ENCODE results near the gene C1orf87. TPM values are rescaled to one million over a fixed set of nuclear protein-coding genes. Genes with fewer than 3 reads are reported as not detected.
"Not testable (repeated sequence)": the region's sequence is repeated elsewhere in the genome, so short reads cannot be mapped to it uniquely, and the experiment has no call there.

C1orf87 gene
- total RNA-seq, 1 donor from 2014 or later, result 0.35 TPM

DNA sequence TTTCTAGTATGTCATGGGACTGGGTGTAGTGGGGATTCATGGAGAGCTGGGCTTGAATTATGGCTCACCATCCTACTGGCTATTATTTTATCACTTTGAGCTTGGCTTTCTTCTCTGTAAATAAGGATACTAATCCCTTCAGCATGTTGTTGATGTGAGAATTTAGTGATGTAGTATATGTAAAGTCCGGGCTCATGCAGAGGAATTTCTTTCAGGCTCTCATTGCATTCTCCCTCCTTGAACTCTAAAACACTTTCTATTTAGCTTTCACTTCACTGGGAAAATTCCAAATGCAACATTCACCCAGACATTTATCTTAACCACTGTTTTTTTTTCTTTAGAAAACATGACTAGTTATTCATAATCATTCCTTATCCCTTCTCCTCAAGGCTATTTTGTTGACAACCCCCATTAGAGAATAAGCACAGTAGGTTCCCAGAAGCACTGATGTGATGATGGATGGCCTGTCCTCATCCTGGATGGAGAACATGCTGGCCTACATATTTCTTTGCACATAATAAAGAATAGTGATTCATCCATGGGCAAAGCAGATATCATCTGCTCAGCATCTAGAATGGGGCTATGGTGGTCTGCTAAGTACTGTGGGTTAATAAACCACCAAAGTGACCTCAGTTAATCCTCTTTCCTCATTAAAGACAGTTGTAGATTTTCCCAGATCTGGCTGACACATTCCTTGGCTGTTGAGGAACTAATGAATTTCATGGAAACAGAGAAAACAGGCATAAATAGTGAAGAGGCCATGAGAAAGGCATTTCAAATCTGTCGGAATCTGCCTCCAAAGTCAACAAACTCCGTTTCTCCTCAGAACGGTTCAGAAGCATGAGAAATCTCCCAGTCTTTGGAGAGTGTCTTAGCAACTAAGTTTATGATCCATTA, 79.0 kb downstream of the C1orf87 start:
- peak; percentile 35 for DNase-seq (ENCODE audit: low read depth)

DNA sequence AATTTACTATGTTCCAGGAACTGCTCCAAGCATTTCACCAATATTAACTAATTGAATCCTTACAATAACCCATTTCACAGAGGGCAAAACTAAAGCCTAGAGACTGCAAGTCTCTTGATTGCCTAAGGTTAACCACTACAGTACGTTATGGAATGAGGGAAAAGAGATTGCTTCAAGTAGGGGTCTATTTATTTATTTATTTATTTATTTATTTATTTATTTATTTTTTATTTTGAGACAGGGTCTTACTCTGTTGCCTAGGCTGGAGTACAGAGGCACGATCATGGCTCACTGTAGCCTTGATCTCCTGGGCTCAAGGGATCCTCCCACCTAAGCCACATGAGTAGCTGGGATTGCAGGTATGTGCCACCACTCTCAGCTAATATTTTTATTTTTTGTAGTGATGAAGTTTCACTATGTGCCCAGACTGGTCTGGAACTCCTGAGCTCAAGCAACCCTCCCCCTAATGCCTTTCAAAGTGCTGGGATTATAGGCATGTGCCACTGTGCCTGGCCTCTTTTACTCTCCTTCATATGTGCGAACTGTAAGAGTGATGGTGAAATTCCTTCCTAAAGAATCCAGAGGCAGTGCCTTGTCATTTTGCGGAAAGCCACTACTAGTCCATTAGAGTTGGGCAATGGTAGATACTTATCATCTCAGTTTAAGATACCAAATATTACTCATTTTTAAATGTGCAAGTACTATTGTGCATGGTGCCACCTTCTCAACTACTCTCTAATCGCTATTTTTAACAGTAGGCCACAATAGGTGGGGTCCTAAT, 81.3 kb downstream of the C1orf87 start:
- no peak for DNase-seq (ENCODE audit: low read depth)

DNA sequence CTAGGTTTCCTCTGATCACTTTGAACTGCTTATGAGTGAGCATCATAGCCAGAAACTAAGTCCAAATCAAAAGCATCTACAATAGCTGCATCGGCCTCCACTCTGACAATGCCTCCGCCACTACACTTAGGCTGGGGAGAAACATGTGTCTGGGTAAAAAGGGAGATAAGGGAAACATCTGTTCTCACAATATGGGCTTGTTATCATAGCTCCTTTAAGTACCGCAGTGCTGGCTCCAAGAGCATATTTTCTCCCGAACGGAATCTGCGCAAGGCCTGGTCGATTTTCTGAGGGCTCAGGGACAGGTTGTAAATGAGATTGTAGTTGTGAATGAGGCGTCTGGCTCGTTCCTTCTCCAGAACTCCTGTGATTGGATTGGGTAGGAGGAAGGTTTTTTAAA, 83.1 kb downstream of the C1orf87 start:
- no peak for DNase-seq (ENCODE audit: low read depth)

DNA sequence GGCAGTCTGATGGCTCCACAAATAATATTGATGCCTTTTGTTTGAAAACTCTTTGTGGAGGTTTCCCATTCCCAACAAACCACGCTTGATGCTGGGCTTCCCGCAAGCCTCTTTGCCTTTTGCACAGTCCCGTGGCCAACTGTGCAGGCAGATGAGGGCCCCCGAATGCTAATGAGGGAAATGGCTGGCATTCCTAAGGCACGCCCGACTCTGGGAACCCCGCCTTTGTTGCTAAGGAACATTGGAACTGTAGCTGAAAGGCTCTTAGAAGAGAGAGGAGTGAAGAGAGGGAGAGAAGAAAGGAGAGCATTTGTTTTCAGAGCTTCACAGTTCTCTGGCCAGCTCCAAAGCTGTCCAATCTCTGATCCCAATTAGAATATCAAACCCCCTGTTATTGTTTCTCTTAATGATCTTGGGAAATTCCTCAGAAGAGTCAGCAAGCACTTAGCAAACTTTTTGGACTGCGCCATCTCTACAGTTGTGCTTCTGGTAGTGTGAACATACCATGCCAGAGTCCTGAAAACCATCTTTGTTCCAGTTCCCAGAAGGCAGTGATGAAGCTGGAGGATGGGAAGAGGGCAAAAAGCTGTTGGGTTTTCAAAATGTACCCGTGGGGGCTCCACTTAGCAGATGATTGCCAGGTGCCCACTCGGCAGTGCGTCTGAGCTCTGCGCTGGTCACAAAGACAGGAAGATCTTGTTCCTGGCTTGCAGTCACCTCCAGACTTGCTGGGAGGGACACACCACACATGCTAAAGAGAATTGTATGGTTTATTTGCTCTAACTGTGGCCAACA, 86.9 kb downstream of the C1orf87 start:
- peak; percentile 47 for DNase-seq (ENCODE audit: low read depth)

DNA sequence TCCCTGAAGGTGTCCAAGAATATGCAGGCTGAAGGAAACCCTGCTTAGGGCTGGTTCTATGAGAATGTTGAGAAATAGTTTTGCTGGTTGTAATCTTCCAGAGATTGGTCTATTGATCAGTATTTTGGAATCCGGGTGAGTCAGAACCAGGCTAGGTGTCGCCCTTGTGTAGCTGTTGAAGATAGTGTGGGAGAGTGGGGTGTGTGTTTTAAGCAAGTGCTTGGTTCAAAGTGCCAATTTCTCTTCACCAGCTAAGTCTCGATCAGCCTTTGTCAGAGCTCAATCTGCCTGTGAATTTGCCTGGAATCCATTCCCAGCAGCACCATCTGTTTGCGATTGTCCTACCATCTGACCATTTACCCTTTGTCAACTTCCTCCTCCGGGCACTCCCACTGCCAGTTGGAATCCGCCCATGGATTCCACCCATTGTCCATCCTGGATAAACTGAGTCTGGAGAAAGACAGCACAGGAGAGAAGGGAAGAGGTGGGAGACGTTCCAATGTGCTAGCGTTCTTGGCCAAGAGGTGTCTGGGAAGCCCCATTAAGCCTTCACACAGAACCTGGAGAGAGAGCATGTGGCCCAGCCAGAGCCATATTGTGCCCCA, 87.6 kb downstream of the C1orf87 start:
- no peak for DNase-seq (ENCODE audit: low read depth)

DNA sequence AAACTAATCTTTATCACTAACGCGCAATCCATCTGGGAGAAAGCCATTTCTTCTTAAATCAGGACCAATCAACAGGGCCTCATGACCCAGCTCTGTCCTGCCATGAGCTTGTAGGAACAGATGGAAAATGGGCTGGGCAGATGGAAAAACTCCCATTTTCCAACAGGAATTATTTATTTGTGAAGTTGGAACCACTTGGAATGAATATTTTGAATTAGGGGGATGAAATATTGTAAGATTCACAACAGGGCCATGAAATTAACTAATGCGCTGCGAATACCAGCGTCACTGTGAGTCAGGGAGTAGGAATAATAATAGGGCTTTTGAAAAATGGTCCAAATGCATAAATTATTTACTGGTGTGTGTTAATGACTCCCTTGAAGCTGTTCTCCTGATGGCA, 93.9 kb downstream of the C1orf87 start:
- no peak for DNase-seq (ENCODE audit: low read depth)

DNA sequence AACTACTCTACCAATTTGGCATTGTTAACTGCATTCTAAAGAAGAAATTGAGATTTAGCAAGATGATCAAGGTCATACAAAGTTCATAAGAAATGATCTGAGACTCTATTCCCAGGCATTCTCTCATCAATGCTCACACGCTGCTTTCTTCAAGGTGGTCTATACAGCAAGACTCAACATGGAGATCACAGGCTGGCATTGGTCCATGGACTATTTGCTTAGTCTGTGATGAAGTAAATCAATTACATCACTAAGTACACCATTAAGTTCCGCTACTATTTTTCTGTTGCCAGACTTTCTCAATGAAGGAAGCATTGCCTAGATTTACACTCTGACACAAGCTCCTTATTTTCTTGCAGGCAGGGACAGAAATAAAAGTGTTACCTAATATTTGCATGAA, 95.1 kb downstream of the C1orf87 start:
- DNase-seq (ENCODE audit: low read depth), result no peak

DNA sequence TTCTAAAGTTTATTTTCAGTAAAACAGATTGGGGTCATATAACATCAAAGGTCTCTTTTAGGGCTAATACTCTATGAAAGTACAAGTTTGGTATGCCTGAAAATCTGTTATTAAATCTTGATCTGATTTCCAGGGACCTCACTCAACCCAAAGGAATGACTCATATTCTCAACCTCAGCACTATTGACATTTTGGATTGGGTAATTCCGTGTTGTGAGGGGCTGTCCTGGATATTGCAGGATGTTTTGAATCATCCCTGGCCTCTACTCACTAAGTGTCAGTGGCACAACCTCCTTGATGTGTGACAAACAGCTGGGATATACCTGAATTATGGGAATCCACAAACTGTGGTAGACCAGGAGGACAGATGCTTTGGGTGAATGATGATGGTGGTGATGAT, 95.5 kb downstream of the C1orf87 start:
- no peak for DNase-seq (ENCODE audit: low read depth)

DNA sequence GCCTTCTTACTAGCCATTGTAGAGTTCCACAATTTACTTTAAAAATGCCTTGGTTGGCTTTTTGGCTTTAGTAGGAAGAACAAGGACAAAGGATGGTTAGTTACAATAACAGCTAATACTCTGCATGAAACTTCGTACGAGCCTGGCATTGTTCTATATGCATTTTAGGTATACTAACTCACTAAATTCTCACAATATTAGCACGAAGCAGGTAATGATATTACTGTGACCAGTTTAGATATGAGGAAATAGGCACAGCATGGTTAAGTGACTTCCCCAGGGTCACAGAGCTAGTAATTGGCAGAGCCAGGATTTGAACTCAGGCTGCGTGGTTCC, 96.5 kb downstream of the C1orf87 start:
- DNase-seq (ENCODE audit: low read depth), result no peak

DNA sequence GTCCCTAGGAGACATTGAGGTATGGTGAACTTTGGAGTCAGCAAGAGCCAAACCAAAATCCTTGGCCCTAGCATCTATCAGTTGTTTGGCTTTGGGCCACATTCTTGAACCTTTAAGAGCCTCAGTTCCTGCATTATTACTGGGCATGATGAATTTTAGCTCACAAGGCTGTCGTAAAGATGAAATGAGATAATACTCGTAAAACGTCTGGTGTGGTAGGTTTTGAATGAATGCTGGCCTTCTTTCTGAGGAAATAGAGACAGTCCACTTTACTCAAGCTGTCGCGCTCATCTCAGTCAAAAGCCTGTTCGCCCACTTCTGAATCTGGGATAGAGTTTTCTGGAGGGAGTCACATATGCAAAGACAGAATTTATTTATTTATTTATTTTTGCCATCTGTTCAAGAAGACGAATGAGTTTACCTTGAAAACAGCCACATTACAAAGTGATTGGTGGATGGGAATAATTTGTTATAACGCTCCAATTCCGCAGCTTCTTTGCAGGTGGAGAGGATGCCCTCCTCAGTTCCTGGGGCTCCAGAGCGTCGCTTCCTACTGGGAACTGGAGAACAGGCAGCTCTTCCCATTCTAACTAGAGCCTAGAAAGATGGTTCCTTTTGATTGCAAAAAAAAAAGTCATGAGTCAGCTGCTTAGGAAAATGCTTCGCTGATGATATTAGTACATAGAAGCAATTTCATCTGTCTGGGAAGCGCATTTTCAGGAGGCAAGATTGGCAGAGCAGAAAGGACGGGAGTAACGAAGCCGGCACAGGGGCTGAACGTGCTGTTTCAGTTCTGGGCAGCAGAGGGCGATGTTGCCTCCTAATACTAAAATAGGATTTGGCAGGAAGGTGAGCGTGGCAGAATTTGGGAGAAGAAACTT, 97.1 kb downstream of the C1orf87 start:
- peak; percentile 68 for DNase-seq (ENCODE audit: low read depth)

DNA sequence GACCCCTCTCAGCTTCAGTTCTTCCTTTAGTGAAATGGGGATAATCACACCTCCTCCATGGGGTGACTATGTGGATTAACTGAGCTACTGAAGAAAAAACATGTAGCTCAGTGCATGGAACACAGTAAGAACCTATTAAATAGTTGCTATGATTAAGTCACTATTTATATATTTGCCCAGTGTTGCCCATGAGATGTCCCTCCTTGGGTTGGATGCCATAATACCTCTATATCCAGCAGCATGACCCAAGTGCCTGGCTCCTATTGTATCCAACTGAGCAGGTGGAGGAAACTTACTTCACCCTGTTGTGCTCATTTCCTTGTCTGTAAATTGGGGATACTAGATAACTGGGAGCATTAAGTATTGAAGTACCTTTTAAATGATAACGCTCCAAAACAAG, 99.9 kb downstream of the C1orf87 start:
- DNase-seq (ENCODE audit: low read depth), result peak; percentile 23

DNA sequence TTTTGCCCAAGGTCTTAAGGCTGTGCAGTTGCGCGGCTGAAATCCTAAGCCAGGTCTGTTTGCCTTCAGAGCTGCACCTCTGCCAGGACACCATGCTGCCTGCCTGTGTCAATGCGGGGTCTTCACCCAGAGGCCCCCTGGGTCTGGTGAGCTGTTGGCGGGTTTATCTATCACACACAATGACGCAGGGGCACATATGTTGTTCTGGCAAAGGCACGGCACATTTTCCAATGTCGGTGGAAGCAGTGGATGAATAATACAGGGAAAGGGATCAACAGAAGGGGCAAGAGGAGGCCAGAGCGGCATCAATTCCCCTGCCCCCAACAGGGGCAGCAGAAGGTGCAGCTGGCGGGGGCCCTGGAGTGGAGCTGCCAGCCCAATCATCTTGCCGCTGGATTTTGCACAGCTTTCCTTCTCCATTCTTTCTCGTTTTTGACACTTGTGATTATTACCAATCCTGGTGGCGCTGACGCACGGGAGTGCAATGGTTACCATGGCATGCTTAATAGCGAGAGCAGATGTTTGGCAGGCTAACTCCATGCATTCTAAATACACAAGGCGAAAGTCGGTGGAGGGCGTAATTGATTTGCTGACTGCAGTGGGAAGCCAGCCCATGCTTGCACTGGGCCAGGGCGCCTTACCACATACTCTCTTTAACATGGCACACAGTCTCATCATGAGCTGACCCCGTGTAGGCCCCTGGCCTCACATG, 101.2 kb downstream of the C1orf87 start:
- DNase-seq (ENCODE audit: low read depth), result no peak

DNA sequence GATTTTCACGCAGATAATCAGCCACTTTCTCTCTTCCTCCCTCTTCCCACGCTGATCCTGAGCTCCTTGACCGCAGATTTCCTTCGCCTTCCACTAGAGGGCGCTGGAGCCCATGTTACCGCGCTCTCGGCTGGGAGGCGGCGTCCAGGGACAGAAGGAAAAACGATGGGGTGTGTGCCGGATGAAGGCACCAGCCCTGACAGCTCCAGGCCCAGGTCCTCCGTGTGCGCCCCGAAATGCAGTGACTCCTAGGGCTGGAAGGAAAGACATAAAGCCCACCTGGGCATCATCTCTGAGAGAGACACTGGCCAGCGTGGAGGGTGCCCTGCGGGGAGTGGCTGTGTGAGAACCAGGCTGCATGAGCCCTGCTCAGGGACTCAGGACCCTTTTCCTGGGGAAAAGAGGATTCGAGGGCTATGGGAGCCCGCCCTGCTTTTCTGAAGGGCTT, 102.1 kb downstream of the C1orf87 start:
- DNase-seq (ENCODE audit: low read depth), result peak; percentile 77

DNA sequence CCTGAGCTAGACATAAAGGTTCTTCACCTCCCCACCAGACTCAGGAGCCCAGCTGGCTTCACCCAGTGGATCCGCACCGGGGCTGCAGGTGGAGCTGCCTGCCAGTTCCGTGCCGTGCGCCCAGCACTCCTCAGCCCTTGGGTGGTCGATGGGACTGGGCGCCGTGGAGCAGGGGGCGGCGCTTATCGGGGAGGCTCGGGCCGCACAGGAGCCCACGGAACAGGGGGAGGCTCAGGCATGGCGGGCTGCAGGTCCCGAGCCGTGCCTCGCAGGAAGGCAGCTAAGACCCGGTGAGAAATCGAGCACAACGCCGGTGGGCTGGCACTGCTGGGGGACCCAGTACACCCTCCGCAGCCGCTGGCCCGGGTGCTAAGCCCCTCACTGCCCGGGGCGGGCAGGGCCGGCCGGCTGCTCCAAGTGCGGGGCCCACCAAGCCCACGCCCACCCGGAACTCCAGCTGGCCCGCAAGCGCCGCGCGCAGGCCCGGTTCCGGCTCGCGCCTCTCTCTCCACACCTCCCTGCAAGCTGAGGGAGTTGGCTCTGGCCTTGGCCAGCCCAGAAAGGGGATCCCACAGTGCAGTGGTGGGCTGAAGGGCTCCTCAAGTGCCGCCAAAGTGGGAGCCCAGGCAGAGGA, 103.9 kb downstream of the C1orf87 start:
- DNase-seq (ENCODE audit: low read depth), result not testable (repeated sequence)

DNA sequence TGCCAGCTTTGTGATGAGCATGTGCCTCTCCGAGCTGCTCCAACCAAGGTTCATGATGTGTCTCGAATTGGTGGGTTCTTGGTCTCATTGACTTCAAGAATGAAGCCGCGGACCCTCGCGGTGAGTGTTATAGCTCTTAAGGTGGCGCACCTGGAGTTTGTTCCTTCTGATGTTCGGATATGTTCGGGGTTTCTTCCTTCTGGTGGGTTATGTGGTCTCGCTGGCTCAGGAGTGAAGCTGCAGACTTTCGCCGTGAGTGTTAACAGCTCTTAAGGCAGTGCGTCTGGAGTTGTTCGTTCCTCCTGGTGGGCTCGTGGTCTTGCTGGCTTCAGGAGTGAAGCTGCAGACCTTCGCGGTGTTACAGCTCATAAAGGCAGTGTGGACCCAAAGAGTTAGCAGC, 104.8 kb downstream of the C1orf87 start:
- DNase-seq (ENCODE audit: low read depth), result not testable (repeated sequence)

DNA sequence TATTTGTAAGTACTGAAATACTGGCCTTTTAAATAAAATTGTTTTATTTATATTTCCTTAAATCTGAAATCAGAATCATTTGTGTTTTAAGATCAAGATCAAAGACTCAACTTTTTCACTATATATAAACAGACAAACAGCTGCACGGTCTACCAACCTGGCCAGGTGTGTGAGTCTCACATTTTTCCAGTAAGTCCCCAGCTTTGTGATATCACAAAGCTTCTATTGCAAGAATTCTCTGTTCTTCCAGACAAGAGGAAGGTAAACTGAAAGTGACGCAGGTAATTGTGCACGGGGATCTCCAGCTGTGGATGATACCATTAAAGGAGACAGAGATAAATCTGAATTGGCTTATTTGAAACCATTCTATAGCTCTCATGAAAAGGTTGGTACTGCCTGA, 105.8 kb downstream of the C1orf87 start:
- DNase-seq (ENCODE audit: low read depth), result no peak

DNA sequence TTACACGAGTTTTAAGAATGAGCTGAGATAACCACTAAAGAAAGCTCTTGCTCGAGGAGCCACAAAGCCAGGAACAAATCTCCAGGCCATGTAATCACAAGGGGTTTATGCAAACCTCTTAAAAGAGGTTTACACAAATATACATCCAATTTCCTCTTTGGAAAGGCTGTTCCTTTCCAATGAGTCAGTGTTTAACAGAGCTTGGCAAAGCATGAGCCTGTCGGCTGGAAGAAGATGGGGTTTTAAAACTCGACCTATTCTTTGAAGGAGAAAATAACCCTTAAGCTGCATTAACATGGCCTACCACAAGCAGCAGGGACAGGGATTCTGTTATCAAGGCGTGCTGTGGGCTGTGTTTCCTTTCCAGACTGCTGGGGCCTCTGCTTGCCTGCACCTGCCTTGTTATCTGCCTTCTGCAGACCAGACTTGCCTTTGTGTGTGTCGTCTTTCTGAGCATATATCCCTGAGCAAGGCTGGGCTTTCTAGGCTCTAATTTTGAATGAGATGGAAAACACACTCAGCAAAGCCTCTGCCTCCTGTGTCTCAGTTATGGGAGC, 106.4 kb downstream of the C1orf87 start:
- DNase-seq (ENCODE audit: low read depth), result no peak

DNA sequence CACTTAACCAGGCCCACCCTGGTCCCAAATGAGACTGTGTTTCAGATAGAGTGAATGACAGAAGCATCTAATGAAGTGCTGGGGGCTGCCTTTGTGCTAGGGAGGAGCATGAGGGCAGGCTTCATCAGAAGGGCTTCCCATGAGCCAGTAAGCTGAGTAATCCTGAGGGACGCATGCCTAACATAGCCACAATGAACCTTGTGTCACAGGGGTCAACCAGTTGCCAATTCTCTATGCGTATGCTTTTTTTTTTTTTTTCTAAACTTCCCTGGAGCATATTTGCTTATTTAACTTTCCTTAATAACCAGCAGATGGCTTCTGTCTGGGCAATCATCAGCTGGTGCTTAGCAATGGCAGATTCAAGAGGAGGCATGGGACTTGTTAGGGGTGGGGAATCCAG, 121.5 kb downstream of the C1orf87 start:
- peak; percentile 27 for DNase-seq (ENCODE audit: low read depth)

DNA sequence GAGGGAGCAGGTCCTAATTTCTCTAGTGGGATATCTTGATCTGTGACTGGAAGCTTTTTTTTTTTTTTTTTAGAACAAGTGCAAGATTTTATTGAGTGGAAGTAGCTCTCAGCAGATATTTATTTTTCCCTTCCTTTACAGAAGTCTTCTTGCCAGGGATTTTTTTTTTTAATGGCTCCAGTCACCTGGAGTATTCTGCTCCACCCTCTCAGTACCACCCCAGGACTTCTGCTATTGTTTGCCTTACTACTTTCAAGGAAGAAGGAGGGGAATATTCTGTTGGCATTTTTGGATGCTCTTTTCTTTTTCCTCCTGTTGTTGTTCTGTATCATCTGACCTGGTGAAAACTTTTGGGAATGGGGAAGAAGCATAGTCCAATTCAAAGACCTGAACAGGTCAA, 123.9 kb downstream of the C1orf87 start:
- no peak for DNase-seq (ENCODE audit: low read depth)

All from myocyte (in vitro differentiated cells).